Left lobe of liver (tissue), 2 donors: ENCODE data around the gene C2CD4B. TPM values are rescaled to one million over a fixed set of nuclear protein-coding genes. Genes with fewer than 3 reads are reported as not detected.
A peak's percentile ranks its signal among the peaks of the same experiment; 100 is the strongest.

Source experiments
- ATAC-seq: fragments of 200-7000 bp; cut with Tn5 transposase; one replicate; pipeline ENCODE4 v1.9.1; 2020; ENCODE audit warnings: mild to moderate bottlenecking, moderate library complexity
- DNase-seq: peaks from one replicate; pipeline ENCODE4 v3.0.0-alpha.2; 2020; ENCODE audit warnings: low spot score
- total RNA-seq: library from RNA; stranded (reverse); gene quantifications from one replicate; pipeline ENCODE4 v1.2.1, GENCODE V29; 2021
- donor health status: DM: no; HTN: no; CAD: no; lungs with moderate emphysema.
- donor health status: DM: no; HTN: yes; CAD: no.

Gene C2CD4B
- total RNA-seq, 1 donor from 2014 or later: 0.75 TPM

DNA sequence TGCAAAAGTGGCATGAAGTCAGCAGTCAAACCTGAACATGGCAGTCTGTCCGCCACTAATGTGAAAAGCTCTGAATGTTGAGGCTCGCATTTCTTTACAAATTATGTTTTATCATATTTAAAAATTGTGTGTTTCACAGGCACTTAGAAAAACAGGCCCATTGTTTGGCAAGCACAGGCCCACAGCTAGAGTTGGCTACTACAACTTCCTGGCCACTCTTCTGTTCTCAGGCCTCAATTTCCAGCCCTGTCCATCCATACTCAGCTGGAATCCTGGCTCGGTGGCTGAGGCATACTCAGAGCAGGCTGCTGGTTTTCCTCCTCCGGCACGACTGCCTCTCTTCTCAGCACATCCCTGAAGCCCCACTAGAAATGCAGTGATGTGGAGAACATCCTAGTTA, 44.3 kb downstream of the C2CD4B start:
- ATAC-seq: no peak
- no peak for DNase-seq

DNA sequence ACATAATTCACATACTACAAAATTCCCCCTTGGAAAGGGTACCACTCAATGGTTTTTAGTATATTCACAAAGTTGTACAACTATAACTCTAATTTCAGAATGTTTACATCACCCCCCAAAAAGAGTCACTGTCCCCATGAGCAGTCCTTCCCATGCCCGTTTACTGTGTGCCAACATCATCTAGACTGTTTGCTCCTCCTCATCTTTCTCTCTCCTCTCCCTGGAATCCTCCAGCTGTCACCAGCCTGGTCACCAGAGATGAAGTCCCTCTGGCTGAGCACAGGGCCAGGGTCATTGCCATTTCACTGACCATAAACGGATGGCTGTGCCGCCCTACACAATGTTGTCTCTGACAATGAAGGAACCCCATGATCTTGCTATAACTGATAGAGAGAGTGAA, 45.2 kb downstream of the C2CD4B start:
- ATAC-seq (no peak), DNase-seq (no peak)

DNA sequence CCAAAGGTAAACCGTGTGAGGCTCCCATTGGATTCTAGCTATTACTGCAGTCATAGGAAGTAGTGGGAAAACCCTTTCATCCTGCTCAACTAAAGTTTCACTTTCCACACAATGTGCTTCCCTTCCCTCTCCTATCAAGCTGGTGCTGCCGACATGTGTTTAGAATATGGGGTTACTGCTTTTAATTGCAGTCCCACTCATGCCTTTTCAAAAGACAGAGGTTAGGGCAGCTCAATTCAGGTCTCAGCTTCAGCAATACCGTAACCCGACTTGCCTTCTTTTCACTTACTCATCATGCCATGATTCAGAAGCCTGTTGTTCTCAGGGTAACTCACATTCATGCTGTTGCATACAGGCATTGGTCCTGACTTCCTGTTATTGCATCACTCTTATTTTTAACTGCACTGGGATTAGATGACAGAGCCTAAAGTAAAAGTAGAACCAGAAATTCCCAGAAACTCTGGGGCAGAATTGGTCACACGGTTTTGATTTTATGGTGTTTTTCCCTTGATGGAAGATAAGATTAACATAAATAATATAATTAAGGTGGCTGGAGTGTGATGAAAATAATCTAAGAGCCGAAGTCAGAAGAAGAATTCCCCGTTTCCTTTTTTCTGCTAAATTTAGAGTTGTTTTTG, 45.7 kb downstream of the C2CD4B start:
- DNase-seq (no peak), ATAC-seq (peak; percentile 44)

DNA sequence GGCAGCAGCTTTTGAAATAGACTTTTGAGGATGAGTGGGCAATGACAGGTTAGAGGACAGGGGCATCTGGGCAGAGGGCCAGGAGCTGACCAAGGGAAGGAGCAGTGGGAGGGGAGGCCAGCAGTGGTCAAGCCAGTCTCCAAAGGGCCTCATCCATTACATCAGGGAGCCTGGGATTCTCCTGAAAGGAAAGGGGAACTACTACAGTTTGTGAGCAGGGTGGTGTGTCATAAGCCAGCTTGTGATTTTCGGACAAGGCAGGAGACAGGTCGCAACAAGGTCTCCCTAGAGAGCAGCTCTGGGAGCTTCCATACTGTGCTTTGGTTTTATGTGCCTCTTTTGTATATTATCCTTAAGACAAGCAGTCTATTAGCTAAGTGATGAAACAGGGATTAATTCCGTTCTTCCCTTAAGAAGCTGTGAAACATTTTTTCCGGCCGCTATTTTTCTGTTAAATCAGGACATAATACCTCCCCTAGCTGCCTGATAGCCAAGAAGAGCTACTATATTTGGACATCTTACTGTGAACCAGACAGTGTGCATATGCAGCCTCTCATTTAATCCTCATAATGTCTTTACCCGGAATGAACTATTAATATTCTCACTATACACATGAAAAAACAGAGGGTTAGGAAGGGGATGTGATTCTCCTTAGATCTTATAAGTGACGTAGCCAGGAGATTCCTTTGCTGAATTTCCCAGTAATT, 46.4 kb downstream of the C2CD4B start:
- ATAC-seq (no peak), DNase-seq (no peak)

DNA sequence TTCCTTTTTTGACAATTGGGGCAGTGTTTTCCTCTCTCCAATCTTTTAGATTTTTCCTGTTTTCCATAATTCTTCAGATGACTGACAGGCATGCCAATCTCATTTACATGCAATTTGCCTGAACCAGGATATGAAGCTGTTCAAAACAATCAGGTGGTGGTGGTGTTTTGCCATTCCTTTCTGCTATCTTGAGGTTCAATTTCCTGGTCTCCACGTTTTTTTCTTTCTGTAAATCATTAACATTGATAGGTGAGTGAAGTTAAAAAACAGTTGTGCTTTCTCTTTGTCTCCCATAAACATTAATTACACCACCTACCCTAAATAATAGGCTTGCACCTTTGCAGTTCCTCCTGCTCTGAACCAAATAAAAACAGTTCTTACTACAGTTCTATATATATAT, 49.2 kb downstream of the C2CD4B start:
- DNase-seq (no peak), ATAC-seq (peak; percentile 30)

Other genes with a start within 250 kb of the C2CD4B start
- 18.7 TPM for gene VPS13C, start 104.8 kb downstream of the C2CD4B start, total RNA-seq
- gene C2CD4A, start 98.3 kb downstream of the C2CD4B start, total RNA-seq: 0.50 TPM
- gene TLN2, start 225.3 kb upstream of the C2CD4B start, total RNA-seq: 4.3 TPM